H1 (cell line): ENCODE measurements around the gene KCNQ1. TPM values are rescaled to one million over a fixed set of nuclear protein-coding genes. Genes with fewer than 3 reads are reported as not detected.

Source experiments
- EGR1 ChIP-seq: IDR thresholded peaks from 2 replicates; pipeline ENCODE4 v1.6.1; 2011; ENCODE audit warnings: low read depth, low read length, borderline replicate concordance
- GABPA ChIP-seq: IDR thresholded peaks from 2 replicates; pipeline ENCODE4 v1.6.1; 2011; ENCODE audit warnings: mild to moderate bottlenecking, low read length, moderate library complexity, borderline replicate concordance; ENCODE audit not compliant: insufficient read depth
- KDM5A ChIP-seq: fragments of 200-600 bp; IDR thresholded peaks from 2 replicates; pipeline ENCODE4 v1.7.1; 2012; ENCODE audit warnings: mild to moderate bottlenecking, low read length, inconsistent platforms, mixed read lengths
- NRF1 ChIP-seq: IDR thresholded peaks from 2 replicates; pipeline ENCODE4 v1.6.1; 2011; ENCODE audit warnings: mild to moderate bottlenecking, low read depth, low read length, improper control_type of control experiment
- POU5F1 ChIP-seq: IDR thresholded peaks from 2 replicates; pipeline ENCODE4 v1.6.1; 2011; ENCODE audit warnings: low read depth, mild to moderate bottlenecking, low read length, moderate library complexity
- YY1 ChIP-seq: IDR thresholded peaks from 2 replicates; pipeline ENCODE4 v1.6.1; 2011; ENCODE audit warnings: low read depth, mild to moderate bottlenecking, low read length
- polyA plus RNA-seq, 7 experiments: library from polyadenylated mRNA; depleted of rRNA in 3 of 7; stranded (reverse) in 5 of 7; unstranded in 2 of 7; fragments of >200 nt in 5 of 7; fragments of 200-250 nt in 2 of 7; gene quantifications; 1 replicate in 5 of 7; 2 replicates in 1 of 7; 4 replicates in 1 of 7; pipeline versions ENCODE4 v1.2.1 to v1.2.3, GENCODE V29; 2011 to 2013; ENCODE audit warnings: missing spikeins in 2 of 7, mixed read lengths in 2 of 7
- total RNA-seq: library from RNA; stranded (reverse); fragmentation: NEBNext Ultra II Directional; extraction: Animal tissue kit (Norgen Biotek cat#: 25700); gene quantifications from 2 replicates; pipeline ENCODE4 v1.2.1, GENCODE V29; 2021

KCNQ1 gene
- total and polyA plus RNA-seq, 2 of the 8 experiments (the other 6 are each of a cell fraction or from before 2014, with no cell fraction given): 1.9 to 2.0 TPM

DNA sequence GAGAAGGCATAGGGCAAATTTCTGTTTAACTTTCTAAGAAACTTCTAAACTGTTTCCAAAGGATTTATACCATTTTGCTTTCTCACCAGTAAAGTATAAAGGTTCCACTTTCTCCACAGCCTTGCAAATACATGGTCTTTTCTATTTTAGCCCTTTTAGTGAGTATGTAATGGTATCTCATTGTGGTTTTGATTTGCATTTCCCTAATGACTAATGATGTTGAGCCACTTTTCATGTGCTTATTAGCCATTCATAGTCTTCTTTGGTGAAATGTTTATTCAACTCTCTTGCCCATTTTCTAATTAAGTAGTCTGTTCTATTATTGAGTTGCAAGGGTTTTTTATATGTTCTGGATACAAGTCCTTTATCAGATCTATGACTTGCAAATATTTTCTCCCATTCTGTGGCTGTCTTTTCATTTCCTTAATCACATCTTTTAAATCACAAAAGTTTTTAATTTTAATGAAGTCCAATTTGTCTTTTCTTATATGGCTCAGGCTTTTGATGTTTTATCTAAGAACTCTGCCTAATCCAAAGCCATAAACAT lies 338.8 kb downstream of the KCNQ1 start (continued):
- TF ChIP-seq KDM5A (no peak), POU5F1 (no peak), EGR1 (no peak), GABPA (no peak), YY1 (no peak), NRF1 (no peak)
- TF ChIP-seq, all 59 proteins: peak for 0
